DMS153 treated with DMSO at 0.1 percent for 48 hours (cell line): ENCODE results near the gene MVB12B.

Source experiments
- DNase-seq: peaks from one replicate; lab custom pipeline; 2025; ENCODE audit not compliant: unreplicated experiment; lab: John Stamatoyannopoulos, UW

Gene MVB12B

DNA sequence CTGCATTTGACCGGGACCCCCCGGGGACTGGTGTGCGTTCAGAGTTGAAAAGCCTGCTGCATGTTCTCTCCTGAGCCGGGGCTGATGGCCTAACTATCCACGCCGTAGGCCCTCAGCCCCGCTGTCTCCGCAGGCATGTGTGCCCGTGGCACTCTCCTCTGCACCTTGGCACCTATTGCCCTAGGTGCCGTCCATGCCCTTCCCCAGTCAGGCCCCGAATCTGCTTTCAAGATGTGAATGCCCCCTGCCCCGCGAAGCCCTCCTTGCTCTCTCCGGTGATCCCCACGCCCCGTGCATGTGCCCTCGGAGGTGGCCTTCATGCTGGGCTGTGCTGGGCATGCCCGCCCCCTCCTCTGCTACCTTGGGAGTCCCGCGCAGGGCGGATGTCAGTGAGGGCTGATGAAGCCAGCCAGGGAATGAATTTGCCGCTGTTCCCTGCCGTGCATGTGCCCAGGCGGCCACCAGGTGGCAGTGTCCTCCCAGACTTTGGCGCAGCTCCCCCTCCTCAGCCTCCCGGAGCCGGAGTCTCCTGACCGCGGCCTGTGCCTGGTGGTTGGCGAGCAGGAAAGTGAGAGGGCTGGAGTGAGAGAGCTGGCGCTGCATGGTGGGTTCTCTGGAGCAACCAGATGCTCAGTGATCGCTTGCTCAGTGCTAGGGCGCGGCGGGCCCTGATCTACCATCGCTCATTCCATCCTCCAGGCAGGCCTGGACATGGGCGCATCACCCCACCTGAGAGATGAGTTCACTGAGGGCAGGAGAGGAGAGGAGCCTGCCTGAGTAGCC lies 174.2 kb downstream of the MVB12B start:
- peak; percentile 84 for DNase-seq

DNA sequence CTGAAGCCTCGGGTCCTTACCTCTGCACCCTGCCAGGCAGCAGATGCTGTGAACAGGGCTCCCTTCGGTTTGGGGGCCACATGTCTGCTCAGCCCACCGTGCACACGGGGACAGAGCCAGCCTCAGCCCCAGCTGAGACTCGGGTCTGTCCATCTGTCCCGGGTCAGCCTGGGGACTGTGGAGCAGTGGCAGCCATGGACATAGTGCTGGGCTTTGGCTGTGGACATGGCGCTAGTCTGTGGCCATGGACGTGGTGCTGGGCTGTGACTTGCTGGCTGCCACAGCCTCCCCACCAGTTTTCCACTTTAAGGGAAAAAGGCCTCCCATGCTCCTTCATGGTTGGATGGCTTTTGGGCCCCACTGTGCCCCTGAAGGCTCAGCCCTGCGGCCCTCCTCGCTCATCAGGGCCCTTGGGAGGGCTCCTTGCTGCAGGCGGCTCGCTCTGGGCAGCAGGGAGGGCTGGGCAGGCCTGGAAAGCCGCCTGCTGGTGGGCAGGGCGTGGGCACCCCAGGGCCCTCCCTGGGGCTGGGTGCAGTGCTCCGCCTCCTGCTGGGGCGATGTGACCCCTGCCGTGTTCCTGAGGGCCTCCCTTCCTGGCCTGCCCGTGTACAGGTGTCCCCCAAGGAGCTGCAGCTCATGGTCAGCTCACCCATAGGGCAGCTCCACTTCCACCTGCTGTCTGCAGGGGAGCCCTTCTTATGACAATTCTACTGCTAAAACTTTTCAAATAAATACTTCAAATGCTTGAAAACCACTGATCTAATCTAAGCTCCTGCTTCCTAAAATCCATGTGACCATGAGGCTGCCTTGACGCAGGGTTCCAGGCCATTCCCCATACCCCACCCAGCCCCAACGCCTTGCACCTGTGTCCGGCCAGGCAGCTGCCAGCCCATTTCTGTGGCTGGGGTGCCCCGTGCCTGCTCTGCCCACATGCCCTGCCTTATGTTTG lies 175.0 kb downstream of the MVB12B start:
- DNase-seq = no peak

DNA sequence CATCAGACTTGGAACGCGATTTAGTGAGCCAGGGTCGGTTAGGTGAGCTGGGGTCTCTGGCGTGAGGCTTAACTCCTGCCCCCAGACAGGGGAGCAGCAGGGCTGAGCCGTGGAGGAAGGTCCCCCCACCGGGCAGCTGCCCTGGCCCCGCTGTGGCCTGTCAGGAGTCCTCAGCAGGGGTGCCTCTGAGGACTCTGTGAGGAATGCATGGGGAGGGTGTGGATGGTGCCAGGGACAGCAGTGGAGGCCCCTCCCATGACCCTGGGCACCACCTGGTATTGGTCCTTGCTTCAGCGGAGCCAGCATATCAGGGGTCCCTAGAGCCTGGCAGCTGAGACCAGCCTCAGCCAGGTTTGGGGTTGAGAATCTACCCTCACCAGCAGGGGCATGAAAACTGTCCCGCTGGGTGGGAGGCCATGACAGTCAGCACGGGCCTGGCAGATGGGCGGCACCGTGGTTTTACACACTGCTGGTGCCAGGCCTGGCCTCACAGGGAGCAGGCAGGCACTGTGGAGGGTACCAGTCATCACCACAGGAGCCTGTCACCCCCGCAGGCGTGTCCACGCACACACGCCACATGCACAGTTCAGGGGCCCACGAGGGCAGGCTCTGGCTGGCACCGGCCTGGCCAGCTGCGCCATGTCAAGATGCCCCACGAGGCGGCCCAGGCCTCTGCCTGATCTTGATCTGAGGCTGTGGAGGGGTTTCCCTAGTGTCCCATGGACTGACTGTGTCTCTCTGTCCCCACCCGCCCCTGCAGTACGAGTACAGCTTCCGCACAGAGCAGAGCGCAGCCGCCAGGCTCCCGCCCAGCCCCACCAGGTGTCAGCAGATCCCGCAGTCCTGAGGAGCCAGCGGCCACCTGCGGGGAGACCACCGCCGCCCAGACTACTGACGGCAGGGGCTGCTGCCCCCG lies 176.0 kb downstream of the MVB12B start:
- DNase-seq = no peak

DNA sequence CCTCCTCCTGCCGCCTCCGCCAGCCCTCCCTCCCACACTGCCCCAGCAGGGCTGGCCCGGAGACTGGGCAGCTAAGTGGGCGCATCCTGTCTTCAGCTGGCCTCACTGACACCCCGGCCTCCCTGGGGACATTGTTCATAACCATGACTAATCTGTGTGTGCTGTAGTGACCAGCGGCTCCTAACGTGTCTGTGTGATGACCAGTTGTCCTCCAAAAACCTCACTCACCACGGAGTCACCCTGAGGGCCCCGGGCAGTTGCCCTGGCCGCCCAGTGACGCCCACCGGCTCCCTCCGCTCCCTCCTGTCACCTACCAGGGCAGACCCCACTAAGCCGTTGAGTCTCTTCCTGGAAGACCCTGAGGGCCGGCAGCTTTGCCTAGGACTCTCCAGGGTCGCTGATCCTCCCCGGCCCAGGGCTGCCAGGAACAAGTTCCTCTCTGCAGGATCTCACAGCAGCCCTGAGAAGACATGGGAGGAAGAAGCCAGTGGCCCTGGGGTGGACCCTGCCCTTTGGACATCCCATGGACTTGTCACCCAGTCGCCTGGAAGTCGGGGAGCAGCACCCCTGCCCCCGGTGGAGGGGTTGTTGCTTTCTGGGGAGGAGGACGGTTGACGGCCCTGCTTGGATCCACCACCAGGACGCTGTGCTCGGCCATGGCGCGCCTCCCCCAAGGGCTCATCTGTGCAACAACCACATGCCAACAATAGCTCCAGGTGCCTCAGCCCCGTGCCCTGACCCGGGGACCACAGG lies 176.9 kb downstream of the MVB12B start:
- DNase-seq = no peak

DNA sequence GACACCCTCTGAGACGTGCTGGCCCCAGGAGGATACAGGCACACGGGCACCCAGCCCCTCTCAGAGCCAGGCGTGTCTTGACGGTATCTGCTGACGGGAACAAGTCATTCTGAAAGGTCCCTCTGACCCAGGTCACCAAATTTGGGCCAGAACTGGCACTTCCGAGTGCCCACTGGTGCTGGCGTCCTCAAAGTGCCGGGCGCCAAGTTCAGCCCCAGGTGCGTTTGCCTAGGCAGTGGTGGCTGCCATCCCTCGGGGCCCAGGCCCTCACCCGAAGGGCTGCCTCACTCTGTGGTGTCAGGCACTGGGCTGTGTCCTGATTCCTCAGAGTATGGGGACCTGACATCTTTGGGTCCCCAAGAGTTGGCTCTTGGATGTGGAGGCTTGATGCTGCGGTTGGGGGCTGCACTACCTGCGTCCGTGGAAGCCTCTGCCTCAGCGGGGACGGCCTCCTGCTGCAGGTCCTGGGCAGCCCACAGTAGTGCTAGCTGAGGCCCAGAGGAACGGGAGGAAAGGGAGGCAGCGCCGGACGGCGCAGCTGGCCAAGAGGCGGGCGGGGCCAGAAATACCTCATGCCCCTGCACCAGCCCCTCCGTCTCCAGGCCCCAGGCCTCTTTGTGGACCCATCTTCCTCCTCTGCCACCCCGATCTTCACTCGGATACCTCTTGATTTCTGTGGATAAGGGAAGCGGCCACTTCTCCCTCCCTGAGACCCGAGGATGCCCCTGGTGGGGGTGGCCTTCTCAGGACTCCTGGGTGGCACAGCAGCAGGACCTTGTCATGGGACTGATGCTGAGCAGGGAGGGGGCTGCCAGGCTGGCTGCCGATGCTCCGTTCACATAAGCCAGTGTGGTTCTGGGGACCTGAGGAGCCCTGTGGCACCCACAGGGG lies 177.7 kb downstream of the MVB12B start:
- DNase-seq = no peak

DNA sequence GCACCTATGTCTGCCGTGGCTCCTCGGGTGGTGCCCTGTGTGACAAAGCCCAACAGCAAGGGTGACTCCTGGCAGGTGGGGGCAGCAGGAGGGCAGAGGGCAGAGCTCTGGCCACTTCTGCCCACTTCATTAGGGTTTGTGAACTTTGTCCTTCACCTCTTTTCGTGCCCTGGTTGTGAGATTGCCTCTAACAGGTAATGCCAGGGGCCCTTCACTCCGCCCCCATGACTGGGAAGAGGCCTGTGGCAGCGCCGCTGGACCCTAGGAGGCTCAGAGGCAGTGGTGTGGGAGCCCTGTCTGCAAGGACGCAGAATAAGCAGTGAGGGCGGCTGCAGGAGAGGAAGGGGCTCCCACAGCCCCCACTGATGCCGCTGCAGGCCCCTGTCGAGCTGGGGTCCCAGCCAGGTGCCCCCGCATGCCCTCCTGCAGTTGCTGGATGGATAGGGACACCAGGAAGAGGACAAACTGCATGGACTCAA lies 178.4 kb downstream of the MVB12B start:
- no peak for DNase-seq

DNA sequence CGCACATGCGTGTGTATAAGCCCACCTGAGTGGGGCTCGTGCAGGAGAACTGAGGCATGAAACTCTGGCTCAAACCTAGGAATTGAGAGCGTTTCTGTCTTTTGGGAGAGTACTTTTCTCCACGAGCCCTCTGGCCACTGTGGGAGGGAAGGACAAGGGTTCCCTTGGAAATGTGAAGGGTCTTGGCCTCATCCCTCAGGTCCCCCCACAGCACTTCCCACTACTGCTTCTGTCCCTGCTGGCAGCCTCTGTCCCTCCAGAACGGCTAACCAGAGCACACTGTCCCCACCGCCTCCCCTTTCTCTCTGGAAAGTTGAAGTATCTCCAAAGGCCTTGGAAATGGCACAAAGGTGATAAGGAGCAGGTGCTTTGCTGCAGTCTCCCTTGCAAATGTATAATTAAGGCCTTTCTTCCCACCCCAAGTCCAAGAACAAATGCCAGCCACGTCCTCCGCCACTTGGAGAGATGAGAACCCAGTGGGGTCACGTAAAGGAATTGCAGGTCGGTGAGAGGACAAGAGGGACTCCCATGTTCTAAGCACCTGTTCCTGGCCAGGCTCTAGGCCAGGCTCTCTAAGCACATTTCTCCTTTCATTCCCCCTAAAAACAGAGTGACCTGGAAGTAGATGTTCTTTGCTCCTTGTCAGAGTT lies 179.2 kb downstream of the MVB12B start:
- DNase-seq = no peak

DNA sequence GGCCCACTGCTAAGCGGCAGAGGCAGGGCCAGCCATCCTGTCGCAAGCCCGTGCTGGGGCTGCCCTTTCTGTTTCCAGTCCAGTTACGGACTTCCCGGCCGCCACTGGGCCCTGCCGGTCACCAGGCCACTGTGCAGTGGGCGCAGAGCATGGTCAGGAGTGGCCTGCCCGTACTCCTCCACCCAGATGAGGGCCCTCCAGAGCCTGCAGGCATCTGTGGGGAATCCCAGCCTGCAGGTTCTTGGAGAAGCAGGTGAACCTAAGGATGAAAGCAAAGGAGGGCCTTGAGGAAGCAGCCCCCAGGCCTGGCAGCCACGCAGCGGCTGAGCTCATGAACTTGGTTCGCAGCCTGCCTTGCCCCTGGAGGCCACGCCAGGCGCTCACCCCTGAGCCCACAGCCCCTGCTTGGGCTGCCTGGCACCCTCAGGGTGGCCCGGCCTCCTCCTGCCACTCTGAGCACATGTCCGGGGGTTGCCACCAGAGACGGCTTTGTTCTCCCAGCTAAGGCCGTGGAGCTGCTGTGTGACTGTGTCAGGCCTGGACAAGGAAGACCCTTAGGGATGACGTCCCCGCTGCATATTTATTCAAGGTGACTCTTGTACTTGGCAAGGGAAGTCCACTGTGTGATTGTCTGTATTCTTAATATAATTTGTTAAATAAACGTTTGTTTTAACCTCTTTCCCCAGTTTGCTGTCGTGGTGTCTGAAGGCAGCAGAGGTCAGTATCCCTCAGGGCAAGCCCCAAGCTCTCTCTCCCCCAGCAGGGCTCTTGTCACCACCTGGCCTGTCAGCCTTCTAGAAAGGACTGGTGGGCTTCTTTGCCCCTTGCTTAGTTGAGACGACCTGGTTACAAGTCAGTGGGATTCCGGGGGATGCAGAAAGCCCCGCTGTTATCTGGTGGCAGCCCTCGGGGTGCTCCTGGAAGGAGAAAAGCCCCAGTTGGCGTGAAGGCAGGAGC lies 180.0 kb downstream of the MVB12B start:
- DNase-seq = no peak

DNA sequence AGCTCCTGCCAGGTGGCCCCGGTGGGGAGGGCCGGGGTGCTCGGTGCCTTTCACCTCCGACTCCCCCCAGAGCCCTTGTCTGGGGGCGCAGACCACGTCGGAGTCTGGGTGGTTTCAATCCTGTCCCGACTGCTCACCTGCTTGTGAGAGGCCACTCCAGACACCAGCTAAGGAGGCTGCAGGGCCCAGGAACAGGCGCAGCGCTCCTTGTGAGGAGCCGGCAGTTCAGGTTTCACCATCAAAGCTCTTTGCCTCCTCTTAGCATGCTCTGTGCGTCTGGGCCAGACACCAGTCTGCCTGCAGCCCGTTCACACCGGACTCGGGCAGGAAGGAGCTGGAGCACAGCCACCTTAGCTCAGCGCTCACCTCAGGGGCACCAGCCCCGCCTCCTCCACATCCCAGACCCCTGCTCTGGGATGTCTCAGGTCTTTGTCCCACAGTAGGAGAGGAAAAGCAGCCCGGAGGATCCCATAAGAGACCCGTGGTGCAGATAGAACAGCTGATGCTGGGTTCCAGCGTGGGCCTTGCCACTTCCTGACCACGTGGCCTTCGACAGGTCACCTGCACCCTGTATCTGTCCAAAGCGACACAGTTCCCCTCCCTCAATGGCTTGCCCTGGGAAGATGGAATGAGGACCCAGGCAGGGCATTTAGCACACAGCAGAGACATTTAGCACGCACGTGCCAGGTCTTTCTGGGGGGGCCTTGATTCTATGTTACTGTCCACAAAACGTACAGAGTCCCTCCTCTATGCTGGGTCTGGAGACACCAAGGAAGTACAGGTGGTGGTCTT lies 180.9 kb downstream of the MVB12B start:
- no peak for DNase-seq

DNA sequence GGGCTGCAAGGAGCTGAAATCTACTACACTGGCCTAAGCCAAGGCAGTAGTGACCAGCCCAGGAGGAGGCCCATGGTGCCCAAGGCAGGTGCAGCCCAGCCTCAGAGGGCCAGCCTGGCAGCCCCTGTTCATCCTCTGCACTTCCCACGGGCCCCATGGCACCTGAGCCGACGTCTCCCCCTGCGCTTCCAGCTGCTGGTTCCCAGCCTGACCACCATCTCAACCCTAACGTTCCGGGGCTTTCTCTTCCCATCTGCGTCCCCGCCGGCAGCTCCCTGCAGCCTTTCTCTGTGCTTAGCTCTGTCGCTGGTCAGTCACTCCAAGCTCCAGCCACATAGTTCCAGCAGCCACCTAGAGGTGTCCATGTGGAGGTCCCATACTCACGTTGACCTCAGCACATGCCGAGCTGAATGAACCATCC lies 181.6 kb downstream of the MVB12B start:
- DNase-seq = no peak

DNA sequence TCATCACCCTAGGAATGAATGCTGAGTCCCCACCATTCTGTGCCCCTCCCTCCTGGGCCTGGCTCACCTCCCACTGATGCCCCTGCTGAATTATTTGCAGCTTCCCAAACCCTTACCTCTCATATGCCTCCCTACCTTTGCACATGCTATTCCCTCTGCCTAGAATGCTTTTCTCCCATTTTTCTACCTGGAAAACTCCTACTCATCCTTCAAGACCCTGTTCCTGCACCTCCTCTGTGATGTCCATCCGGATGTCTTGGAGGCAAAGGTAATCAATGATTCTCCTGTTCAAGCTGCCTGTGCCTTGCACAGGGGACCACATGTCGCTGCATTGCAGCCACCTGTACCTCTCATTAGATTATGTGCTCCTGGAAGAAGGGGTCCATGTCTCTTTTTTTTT lies 182.3 kb downstream of the MVB12B start:
- no peak for DNase-seq

DNA sequence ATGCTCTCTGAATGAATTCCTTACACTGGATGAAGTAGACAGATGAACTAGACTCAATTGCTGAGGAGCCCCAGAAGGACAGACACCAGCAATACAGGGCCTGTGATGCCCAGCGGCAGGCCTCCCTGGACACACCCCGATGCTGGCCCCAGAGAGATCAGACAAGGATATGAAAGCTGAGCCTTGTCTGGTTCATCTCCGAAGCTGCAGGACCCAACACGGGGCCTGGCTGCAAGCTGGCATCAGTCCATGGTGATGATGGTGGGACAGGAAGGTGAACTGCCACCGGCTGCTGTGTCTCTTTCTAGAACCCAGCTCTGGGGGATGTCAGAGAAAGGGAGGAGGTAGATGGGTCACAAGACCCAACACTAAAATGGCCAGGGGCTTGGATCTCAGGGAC lies 183.1 kb downstream of the MVB12B start:
- no peak for DNase-seq

DNA sequence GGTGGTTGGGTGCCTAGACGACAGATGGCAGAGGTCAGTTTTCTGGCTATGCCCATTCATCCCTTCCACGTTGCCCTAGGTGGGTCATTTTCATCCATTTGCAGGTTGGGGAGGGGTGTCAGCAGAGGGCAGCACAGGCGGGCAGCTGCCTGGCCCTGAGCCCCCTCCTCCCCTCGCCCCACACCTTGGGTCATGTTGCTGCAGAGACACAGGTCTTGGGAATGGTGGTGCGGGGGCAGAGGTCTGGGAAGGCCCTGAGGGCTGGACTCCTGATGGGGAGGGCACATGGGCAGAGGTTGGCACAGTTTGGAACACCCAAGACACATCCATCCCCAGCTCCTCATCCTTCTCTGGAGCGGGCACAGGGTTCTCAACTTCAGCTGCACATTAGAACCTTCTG lies 183.9 kb downstream of the MVB12B start:
- no peak for DNase-seq

DNA sequence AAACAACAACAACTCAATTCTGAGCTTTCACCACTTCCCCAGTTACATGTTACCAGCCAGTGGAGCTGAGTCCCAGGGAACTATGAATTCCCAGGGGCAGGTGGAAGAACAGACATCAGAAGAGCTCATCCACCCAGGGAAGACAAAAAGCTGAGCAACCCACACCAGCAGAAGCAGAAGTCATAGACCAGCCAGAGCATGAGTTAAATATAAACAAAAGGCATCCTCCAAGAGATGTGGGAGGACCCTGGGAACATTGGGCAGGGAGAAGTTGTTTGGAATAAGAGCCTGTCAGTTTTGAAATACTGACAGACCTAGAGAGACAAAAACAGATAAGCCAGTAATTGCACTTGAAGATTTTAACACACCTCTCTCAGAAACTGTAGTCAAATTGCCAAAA lies 184.8 kb downstream of the MVB12B start:
- no peak for DNase-seq

DNA sequence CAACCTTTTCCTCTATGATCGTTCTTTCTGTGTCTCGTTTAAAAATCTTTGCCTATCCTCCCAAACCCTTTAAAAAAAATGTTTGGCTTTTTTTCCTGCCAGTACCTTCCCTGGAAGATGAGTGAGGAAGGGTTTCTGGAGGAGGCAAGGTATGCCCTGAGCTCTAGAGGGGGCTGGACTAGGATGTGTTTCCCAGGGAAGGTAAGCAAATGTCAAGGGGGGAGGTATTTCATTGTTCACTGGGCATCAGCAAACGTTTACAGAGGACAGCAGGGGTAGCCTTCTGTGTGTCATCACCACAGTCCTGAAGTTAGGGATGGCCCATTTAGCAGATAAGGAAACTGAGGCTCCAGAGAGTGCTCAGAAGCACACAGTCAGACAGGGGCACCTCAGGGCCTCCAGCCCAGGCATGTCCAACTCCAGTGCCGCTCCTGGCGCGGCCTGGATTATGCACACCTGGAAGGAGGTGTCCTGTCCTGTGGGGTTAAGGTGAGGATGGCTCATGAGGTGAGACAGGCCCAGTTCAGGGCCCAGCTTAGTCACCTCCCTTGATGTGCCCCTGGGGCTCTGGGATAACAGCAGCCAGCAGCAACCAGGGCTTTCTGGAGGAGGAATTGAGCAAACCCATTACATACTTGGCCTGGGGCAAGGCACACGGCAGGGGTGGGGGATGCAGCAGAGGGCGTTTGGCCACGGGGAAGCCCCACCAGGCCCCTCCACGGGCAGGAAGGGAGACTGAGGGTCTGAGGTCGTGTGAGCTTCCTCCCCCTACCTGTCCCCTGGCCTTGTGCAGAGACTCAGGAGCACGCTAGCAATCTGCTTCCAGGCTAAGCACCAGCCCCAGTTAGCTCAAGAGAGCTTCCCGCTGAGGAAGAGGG lies 186.8 kb downstream of the MVB12B start:
- no peak for DNase-seq
